ENCODE data around the gene ODAD4.

Gene ODAD4

GRCh38 chr17:41939044-41939692, 8.8 kb downstream of the ODAD4 start:
- H3K4me3 ChIP-seq (ENCODE audit: low read depth, low read length), result no peak overlapping the region
- DNase-seq (ENCODE audit: low read depth), result no peak
- TF ChIP-seq MYC (IDR thresholded peaks at IDR 0.05; ENCODE audit: low read depth, low read length), result no peak
- no peak for TF ChIP-seq CTCF (IDR thresholded peaks at IDR 0.05; ENCODE audit: low read depth, low read length)
- TF ChIP-seq MAX (IDR thresholded peaks at IDR 0.05; ENCODE audit: low read depth, low read length), result no peak
- no peak for TF ChIP-seq POLR2A (IDR thresholded peaks at IDR 0.05; ENCODE audit: extremely low read depth, insufficient read length)

- no peak overlapping the region for H3K4me3 ChIP-seq (ENCODE audit: low read depth, low read length)
- TF ChIP-seq CTCF (IDR thresholded peaks at IDR 0.05; ENCODE audit: low read depth, low read length), result no peak
- no peak for TF ChIP-seq MYC (IDR thresholded peaks at IDR 0.05; ENCODE audit: low read depth, low read length)
- TF ChIP-seq MAX (IDR thresholded peaks at IDR 0.05; ENCODE audit: low read depth, low read length), result no peak
- no peak for TF ChIP-seq POLR2A (IDR thresholded peaks at IDR 0.05; ENCODE audit: extremely low read depth, insufficient read length)
- no peak for DNase-seq (ENCODE audit: low read depth)
Measured at GRCh38 chr17:41939693-41940090, 9.3 kb downstream of the ODAD4 start.

GRCh38 chr17:41941168-41941567, 10.8 kb downstream of the ODAD4 start:
- no peak overlapping the region for H3K4me3 ChIP-seq (ENCODE audit: low read depth, low read length)
- DNase-seq (ENCODE audit: low read depth), result no peak
- TF ChIP-seq MAX (IDR thresholded peaks at IDR 0.05; ENCODE audit: low read depth, low read length) (no peak), CTCF (IDR thresholded peaks at IDR 0.05; ENCODE audit: low read depth, low read length) (no peak), POLR2A (IDR thresholded peaks at IDR 0.05; ENCODE audit: extremely low read depth, insufficient read length) (no peak), MYC (IDR thresholded peaks at IDR 0.05; ENCODE audit: low read depth, low read length) (no peak)

GRCh38 chr17:41942626-41943373, 12.4 kb downstream of the ODAD4 start:
- DNase-seq (ENCODE audit: low read depth), result no peak
- no peak overlapping the region for H3K4me3 ChIP-seq (ENCODE audit: low read depth, low read length)
- no peak for TF ChIP-seq CTCF (IDR thresholded peaks at IDR 0.05; ENCODE audit: low read depth, low read length)
- no peak for TF ChIP-seq MAX (IDR thresholded peaks at IDR 0.05; ENCODE audit: low read depth, low read length)
- no peak for TF ChIP-seq MYC (IDR thresholded peaks at IDR 0.05; ENCODE audit: low read depth, low read length)
- TF ChIP-seq POLR2A (IDR thresholded peaks at IDR 0.05; ENCODE audit: extremely low read depth, insufficient read length), result no peak

GRCh38 chr17:41943492-41943891, 13.1 kb downstream of the ODAD4 start:
- no peak for DNase-seq (ENCODE audit: low read depth)
- H3K4me3 ChIP-seq (ENCODE audit: low read depth, low read length), result no peak overlapping the region
- TF ChIP-seq CTCF (IDR thresholded peaks at IDR 0.05; ENCODE audit: low read depth, low read length), result no peak
- no peak for TF ChIP-seq MYC (IDR thresholded peaks at IDR 0.05; ENCODE audit: low read depth, low read length)
- TF ChIP-seq MAX (IDR thresholded peaks at IDR 0.05; ENCODE audit: low read depth, low read length), result no peak
- TF ChIP-seq POLR2A (IDR thresholded peaks at IDR 0.05; ENCODE audit: extremely low read depth, insufficient read length), result no peak

All from NB4 (cell line).